HG02678 (cell line): ENCODE data around the gene EMX2.
"Not testable (repeated sequence)": the region's sequence is repeated elsewhere in the genome, so short reads cannot be mapped to it uniquely, and the experiment has no call there.

Experiments
- ATAC-seq: cut with Tn5 transposase; IDR thresholded peaks from one replicate; pipeline ENCODE4 v1.9.1; 2021; ENCODE audit warnings: mild to moderate bottlenecking, moderate library complexity; ENCODE audit not compliant: unreplicated experiment

The EMX2 gene

GRCh38 chr10:117542706-117543224 lies at the start of gene EMX2:
Gene EMX2 (plus strand): TSS chr10:117542746. CDS start chr10:117543268, 522 bp downstream.
- ATAC-seq, result no peak

- no peak for ATAC-seq
Observed at GRCh38 chr10:117496031-117496430, 46.5 kb upstream of the EMX2 start.

- no peak for ATAC-seq
Observed at GRCh38 chr10:117496616-117497028, 45.9 kb upstream of the EMX2 start.

GRCh38 chr10:117497736-117498135 lies 44.8 kb upstream of the EMX2 start:
- ATAC-seq, result no peak

- ATAC-seq, result no peak
Observed at GRCh38 chr10:117499248-117500105, 43.1 kb upstream of the EMX2 start.

- no peak for ATAC-seq
Observed at GRCh38 chr10:117500456-117500855, 42.1 kb upstream of the EMX2 start.

- no peak for ATAC-seq
Observed at GRCh38 chr10:117501460-117502035, 41.0 kb upstream of the EMX2 start.

GRCh38 chr10:117502421-117503243 lies 39.9 kb upstream of the EMX2 start:
- ATAC-seq, result peak; percentile 7

- peak; percentile 82 for ATAC-seq
Observed at GRCh38 chr10:117503244-117504205, 39.0 kb upstream of the EMX2 start.

- ATAC-seq, result no peak
Observed at GRCh38 chr10:117504562-117504961, 38.0 kb upstream of the EMX2 start.

- not testable (repeated sequence) for ATAC-seq
Observed at GRCh38 chr10:117507081-117507480, 35.5 kb upstream of the EMX2 start.

- no peak for ATAC-seq
Observed at GRCh38 chr10:117509573-117509972, 33.0 kb upstream of the EMX2 start.

GRCh38 chr10:117511601-117512390 lies 30.8 kb upstream of the EMX2 start:
- ATAC-seq, result no peak

GRCh38 chr10:117514971-117515370 lies 27.6 kb upstream of the EMX2 start:
- ATAC-seq, result no peak

GRCh38 chr10:117516681-117517080 lies 25.9 kb upstream of the EMX2 start:
- ATAC-seq, result no peak

- no peak for ATAC-seq
Observed at GRCh38 chr10:117518246-117518645, 24.3 kb upstream of the EMX2 start.

GRCh38 chr10:117519286-117519685 lies 23.3 kb upstream of the EMX2 start:
- no peak for ATAC-seq

GRCh38 chr10:117519879-117520278 lies 22.7 kb upstream of the EMX2 start:
- no peak for ATAC-seq

GRCh38 chr10:117530791-117531190 lies 11.8 kb upstream of the EMX2 start:
- ATAC-seq, result no peak
